Amniotic stem cell (primary cell): Measurements from ENCODE around the gene SLC12A2.

ENCODE experiments used
- DNase-seq: peaks from one replicate; lab custom pipeline; 2025; lab: John Stamatoyannopoulos, UW

The SLC12A2 gene

GRCh38 chr5:128097781-128098180 lies 14.2 kb downstream of the SLC12A2 start:
- no peak for DNase-seq

GRCh38 chr5:128099944-128100343 lies 16.4 kb downstream of the SLC12A2 start:
- no peak for DNase-seq

GRCh38 chr5:128100860-128101557 lies 17.4 kb downstream of the SLC12A2 start:
- no peak for DNase-seq

GRCh38 chr5:128101676-128102075 lies 18.1 kb downstream of the SLC12A2 start:
- no peak for DNase-seq

- DNase-seq: no peak
Measured at GRCh38 chr5:128105203-128105602, 21.6 kb downstream of the SLC12A2 start.

GRCh38 chr5:128109138-128109537 lies 25.6 kb downstream of the SLC12A2 start:
- no peak for DNase-seq

- no peak for DNase-seq
Measured at GRCh38 chr5:128109766-128110165, 26.2 kb downstream of the SLC12A2 start.

GRCh38 chr5:128111818-128112448 lies 28.4 kb downstream of the SLC12A2 start:
- no peak for DNase-seq

GRCh38 chr5:128116445-128116844 lies 32.9 kb downstream of the SLC12A2 start:
- no peak for DNase-seq

GRCh38 chr5:128118214-128118613 lies 34.6 kb downstream of the SLC12A2 start:
- no peak for DNase-seq

GRCh38 chr5:128121651-128122050 lies 38.1 kb downstream of the SLC12A2 start:
- DNase-seq: no peak

- no peak for DNase-seq
Measured at GRCh38 chr5:128123936-128124335, 40.4 kb downstream of the SLC12A2 start.

GRCh38 chr5:128126241-128126640 lies 42.7 kb downstream of the SLC12A2 start:
- no peak for DNase-seq

- no peak for DNase-seq
Measured at GRCh38 chr5:128132499-128132898, 48.9 kb downstream of the SLC12A2 start.

- DNase-seq: no peak
Measured at GRCh38 chr5:128135286-128135685, 51.7 kb downstream of the SLC12A2 start.

GRCh38 chr5:128143911-128144310 lies 60.3 kb downstream of the SLC12A2 start:
- no peak for DNase-seq

- DNase-seq: no peak
Measured at GRCh38 chr5:128144491-128144890, 60.9 kb downstream of the SLC12A2 start.

- DNase-seq: no peak
Measured at GRCh38 chr5:128146671-128147070, 63.1 kb downstream of the SLC12A2 start.

GRCh38 chr5:128154943-128155342 lies 71.4 kb downstream of the SLC12A2 start:
- DNase-seq: no peak

- DNase-seq: no peak
Measured at GRCh38 chr5:128155776-128156175, 72.2 kb downstream of the SLC12A2 start.

- DNase-seq: no peak
Measured at GRCh38 chr5:128156521-128156920, 73.0 kb downstream of the SLC12A2 start.

- no peak for DNase-seq
Measured at GRCh38 chr5:128158342-128158741, 74.8 kb downstream of the SLC12A2 start.

- no peak for DNase-seq
Measured at GRCh38 chr5:128163991-128164390, 80.4 kb downstream of the SLC12A2 start.
